Measurements from ENCODE around the gene FRRS1.

The FRRS1 gene

DNA sequence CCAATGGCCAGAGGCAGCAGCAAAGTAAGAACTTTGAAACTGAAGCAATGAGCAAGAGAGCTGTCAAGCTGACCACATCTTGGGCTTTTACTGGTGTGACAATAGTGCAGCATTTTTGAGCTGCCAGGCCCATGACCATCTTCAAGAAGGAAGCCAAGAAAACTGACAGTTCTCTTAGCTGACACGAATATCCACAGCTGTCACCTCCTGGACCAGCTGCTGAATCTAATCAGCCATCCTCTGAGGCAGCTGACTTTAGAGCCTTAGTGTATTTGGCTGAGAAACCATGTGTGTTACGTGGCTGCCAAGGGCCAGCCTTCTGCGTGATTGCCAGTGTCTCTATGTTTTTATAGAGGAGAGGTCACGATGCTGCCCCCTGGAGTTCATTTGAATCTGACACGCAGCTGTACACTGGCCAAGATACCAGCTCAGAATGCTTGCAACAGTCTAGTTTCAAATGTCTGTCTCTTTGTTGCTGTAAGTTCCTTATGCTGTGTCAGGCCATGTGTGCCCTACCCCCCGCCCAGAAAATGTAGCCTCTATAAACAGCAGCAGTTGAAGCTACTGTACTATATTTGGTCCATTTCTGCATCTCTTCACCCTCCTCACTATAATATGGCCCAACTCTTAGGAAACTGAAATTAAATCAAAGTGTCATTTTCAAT, 80.8 kb downstream of the FRRS1 start:
- ChIA-PET POLR2A (no interaction called here), CTCF (interaction anchor here (0.6 to 3.5 kb wide), 28 partner anchors 8 to 944 kb away, joined by 3 to 16 read pairs (median 4); partner anchors contain the start of gene PALMD)
- H3K4me1 ChIP-seq (ENCODE audit: control insufficient read depth, insufficient read depth, low read length), result peaks cover 8% of the 10 kb centered on the region
- H3K9me3 ChIP-seq (ENCODE audit: control insufficient read depth, insufficient read depth, low read depth, low read length), result no peaks in the 10 kb centered on the region
- TF ChIP-seq, protein P1, sequence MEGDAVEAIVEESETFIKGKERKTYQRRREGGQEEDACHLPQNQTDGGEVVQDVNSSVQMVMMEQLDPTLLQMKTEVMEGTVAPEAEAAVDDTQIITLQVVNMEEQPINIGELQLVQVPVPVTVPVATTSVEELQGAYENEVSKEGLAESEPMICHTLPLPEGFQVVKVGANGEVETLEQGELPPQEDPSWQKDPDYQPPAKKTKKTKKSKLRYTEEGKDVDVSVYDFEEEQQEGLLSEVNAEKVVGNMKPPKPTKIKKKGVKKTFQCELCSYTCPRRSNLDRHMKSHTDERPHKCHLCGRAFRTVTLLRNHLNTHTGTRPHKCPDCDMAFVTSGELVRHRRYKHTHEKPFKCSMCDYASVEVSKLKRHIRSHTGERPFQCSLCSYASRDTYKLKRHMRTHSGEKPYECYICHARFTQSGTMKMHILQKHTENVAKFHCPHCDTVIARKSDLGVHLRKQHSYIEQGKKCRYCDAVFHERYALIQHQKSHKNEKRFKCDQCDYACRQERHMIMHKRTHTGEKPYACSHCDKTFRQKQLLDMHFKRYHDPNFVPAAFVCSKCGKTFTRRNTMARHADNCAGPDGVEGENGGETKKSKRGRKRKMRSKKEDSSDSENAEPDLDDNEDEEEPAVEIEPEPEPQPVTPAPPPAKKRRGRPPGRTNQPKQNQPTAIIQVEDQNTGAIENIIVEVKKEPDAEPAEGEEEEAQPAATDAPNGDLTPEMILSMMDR (tag by site-specific recombination; IDR thresholded peaks at IDR 0.05), result peak; percentile 31; the same call in 1 of the 2 replicates
- TF ChIP-seq GLIS1 (tag by site-specific recombination; IDR thresholded peaks at IDR 0.05) (peak; percentile 68), ZNF221 (tag by site-specific recombination; IDR thresholded peaks at IDR 0.05; ENCODE audit: borderline replicate concordance) (no peak), TRIM28 (IDR thresholded peaks at IDR 0.05; ENCODE audit: borderline replicate concordance, low read length) (peak; percentile 22; the same call in 1 of the 2 replicates)
- no peak overlapping the region for H3K4me3 ChIP-seq (ENCODE audit: low read depth, low read length)
- no peak overlapping the region for H3K27ac ChIP-seq (ENCODE audit: extremely low read depth, low read depth, low read length)
- no peaks in the 10 kb centered on the region for H3K36me3 ChIP-seq (ENCODE audit: control insufficient read depth in 2 of 2, insufficient read depth in 1 of 2, low read length in 2 of 2)

DNA sequence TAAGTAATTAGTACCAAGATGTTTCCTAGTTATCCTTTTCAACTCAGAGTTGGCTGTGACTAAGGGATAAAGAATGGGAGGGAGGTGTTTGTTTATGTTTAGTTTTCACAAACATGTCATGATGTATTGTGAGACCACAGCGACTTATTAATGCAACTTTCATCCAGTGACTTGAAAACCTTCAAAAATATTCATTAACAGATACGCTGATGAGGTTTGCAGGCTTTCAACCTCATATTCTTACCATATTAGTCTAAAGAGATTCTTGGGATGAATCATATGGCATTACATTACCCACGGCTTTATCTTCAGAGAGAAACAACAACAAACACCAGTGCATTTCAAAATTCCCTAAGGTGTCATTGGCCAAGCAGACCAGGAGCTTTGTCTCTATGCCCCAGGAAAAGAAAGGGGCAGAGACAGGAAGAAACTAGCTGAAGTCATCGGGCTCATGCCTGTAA, 84.1 kb downstream of the FRRS1 start:
- no peaks in the 10 kb centered on the region for H3K36me3 ChIP-seq (ENCODE audit: control insufficient read depth in 2 of 2, insufficient read depth in 1 of 2, low read length in 2 of 2)
- no peaks in the 10 kb centered on the region for H3K9me3 ChIP-seq (ENCODE audit: control insufficient read depth, insufficient read depth, low read depth, low read length)
- H3K27ac ChIP-seq (ENCODE audit: extremely low read depth, low read depth, low read length), result no peak overlapping the region
- peaks cover 11% of the 10 kb centered on the region for H3K4me1 ChIP-seq (ENCODE audit: control insufficient read depth, insufficient read depth, low read length)
- ChIA-PET POLR2A (interaction anchor here (0.6 kb wide), 1 partner anchor 95 kb away, joined by 3 read pairs; no protein-coding TSS in a partner anchor), CTCF (interaction anchor here (1.3 to 1.7 kb wide), 2 partner anchors 9 to 155 kb away, joined by 3 to 5 read pairs; no protein-coding TSS in a partner anchor)
- no peak overlapping the region for H3K4me3 ChIP-seq (ENCODE audit: low read depth, low read length)
- TF ChIP-seq, protein P2, sequence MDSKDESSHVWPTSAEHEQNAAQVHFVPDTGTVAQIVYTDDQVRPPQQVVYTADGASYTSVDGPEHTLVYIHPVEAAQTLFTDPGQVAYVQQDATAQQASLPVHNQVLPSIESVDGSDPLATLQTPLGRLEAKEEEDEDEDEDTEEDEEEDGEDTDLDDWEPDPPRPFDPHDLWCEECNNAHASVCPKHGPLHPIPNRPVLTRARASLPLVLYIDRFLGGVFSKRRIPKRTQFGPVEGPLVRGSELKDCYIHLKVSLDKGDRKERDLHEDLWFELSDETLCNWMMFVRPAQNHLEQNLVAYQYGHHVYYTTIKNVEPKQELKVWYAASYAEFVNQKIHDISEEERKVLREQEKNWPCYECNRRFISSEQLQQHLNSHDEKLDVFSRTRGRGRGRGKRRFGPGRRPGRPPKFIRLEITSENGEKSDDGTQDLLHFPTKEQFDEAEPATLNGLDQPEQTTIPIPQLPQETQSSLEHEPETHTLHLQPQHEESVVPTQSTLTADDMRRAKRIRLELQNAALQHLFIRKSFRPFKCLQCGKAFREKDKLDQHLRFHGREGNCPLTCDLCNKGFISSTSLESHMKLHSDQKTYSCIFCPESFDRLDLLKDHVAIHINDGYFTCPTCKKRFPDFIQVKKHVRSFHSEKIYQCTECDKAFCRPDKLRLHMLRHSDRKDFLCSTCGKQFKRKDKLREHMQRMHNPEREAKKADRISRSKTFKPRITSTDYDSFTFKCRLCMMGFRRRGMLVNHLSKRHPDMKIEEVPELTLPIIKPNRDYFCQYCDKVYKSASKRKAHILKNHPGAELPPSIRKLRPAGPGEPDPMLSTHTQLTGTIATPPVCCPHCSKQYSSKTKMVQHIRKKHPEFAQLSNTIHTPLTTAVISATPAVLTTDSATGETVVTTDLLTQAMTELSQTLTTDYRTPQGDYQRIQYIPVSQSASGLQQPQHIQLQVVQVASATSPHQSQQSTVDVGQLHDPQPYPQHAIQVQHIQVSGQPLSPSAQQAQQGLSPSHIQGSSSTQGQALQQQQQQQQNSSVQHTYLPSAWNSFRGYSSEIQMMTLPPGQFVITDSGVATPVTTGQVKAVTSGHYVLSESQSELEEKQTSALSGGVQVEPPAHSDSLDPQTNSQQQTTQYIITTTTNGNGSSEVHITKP (tag by site-specific recombination; IDR thresholded peaks at IDR 0.05), result peak; percentile 15; the same call in 1 of the 2 replicates
- TF ChIP-seq ZFP3 (tag by site-specific recombination; IDR thresholded peaks at IDR 0.05; ENCODE audit: low read depth) (no peak), BCL11A (tag by site-specific recombination; IDR thresholded peaks at IDR 0.05; ENCODE audit: low read depth) (peak; percentile 47; the same call in 1 of the 2 replicates), ZNF366 (tag by site-specific recombination; conservative IDR thresholded peaks at IDR 0.05) (peak; percentile 48; the same call in 1 of the 2 replicates), ZNF776 (tag by site-specific recombination; IDR thresholded peaks at IDR 0.05; ENCODE audit: borderline replicate concordance) (no peak), PRDM1 (tag by site-specific recombination; IDR thresholded peaks at IDR 0.05) (no peak), ZBTB1 (tag by site-specific recombination; IDR thresholded peaks at IDR 0.05) (no peak), SP2 (tag by site-specific recombination; IDR thresholded peaks at IDR 0.05) (0 out of 2 replicates have a peak, but pooled peaks have one; percentile 16), ZNF510 (tag by site-specific recombination; IDR thresholded peaks at IDR 0.05; ENCODE audit: insufficient replicate concordance) (no peak)
- TF ChIP-seq, protein P3, sequence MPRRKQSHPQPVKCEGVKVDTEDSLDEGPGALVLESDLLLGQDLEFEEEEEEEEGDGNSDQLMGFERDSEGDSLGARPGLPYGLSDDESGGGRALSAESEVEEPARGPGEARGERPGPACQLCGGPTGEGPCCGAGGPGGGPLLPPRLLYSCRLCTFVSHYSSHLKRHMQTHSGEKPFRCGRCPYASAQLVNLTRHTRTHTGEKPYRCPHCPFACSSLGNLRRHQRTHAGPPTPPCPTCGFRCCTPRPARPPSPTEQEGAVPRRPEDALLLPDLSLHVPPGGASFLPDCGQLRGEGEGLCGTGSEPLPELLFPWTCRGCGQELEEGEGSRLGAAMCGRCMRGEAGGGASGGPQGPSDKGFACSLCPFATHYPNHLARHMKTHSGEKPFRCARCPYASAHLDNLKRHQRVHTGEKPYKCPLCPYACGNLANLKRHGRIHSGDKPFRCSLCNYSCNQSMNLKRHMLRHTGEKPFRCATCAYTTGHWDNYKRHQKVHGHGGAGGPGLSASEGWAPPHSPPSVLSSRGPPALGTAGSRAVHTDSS (tag by site-specific recombination; IDR thresholded peaks at IDR 0.05), result no peak
- TF ChIP-seq, protein P4, sequence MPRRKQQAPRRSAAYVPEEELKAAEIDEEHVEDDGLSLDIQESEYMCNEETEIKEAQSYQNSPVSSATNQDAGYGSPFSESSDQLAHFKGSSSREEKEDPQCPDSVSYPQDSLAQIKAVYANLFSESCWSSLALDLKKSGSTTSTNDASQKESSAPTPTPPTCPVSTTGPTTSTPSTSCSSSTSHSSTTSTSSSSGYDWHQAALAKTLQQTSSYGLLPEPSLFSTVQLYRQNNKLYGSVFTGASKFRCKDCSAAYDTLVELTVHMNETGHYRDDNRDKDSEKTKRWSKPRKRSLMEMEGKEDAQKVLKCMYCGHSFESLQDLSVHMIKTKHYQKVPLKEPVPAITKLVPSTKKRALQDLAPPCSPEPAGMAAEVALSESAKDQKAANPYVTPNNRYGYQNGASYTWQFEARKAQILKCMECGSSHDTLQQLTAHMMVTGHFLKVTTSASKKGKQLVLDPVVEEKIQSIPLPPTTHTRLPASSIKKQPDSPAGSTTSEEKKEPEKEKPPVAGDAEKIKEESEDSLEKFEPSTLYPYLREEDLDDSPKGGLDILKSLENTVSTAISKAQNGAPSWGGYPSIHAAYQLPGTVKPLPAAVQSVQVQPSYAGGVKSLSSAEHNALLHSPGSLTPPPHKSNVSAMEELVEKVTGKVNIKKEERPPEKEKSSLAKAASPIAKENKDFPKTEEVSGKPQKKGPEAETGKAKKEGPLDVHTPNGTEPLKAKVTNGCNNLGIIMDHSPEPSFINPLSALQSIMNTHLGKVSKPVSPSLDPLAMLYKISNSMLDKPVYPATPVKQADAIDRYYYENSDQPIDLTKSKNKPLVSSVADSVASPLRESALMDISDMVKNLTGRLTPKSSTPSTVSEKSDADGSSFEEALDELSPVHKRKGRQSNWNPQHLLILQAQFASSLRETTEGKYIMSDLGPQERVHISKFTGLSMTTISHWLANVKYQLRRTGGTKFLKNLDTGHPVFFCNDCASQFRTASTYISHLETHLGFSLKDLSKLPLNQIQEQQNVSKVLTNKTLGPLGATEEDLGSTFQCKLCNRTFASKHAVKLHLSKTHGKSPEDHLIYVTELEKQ (tag by site-specific recombination; IDR thresholded peaks at IDR 0.05; ENCODE audit: borderline replicate concordance), result 0 out of 2 replicates have a peak, but pooled peaks have one; percentile 65
- TF ChIP-seq, protein P5, sequence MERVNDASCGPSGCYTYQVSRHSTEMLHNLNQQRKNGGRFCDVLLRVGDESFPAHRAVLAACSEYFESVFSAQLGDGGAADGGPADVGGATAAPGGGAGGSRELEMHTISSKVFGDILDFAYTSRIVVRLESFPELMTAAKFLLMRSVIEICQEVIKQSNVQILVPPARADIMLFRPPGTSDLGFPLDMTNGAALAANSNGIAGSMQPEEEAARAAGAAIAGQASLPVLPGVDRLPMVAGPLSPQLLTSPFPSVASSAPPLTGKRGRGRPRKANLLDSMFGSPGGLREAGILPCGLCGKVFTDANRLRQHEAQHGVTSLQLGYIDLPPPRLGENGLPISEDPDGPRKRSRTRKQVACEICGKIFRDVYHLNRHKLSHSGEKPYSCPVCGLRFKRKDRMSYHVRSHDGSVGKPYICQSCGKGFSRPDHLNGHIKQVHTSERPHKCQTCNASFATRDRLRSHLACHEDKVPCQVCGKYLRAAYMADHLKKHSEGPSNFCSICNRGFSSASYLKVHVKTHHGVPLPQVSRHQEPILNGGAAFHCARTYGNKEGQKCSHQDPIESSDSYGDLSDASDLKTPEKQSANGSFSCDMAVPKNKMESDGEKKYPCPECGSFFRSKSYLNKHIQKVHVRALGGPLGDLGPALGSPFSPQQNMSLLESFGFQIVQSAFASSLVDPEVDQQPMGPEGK (tag by site-specific recombination; IDR thresholded peaks at IDR 0.05), result peak; percentile 47; the same call in 1 of the 2 replicates

Data from HEK293 (cell line).